ENCODE results near the gene SPATS2.
A peak's percentile ranks its signal among the peaks of the same experiment; 100 is the strongest.

SPATS2 gene

DNA sequence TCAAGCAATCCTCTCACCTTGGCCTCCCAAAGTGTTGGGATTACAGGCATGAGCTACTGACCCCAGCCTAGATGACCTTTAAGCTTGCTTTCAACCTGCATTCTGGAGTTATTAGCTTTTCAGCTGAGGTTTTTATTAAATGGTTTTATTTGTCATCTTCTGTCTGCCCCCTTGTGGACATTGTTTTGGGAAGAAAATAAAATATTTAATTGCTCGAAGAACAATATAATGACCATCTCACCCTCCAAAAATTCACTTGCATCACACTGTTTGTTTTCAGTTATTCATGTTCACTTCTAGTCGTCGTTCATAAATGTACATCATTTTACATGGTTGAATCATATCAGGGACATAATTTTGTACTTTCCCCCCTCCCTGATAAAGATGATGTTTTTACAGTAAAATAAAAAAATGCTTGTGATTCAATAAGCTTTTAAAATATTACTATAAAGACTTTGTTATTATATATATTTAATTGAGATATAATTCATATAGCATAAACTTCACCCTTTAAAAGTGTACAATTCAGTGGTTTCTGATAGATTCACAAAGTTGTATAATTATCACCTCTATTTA lies 10.1 kb upstream of the SPATS2 start:
- TF ChIP-seq, protein P1, sequence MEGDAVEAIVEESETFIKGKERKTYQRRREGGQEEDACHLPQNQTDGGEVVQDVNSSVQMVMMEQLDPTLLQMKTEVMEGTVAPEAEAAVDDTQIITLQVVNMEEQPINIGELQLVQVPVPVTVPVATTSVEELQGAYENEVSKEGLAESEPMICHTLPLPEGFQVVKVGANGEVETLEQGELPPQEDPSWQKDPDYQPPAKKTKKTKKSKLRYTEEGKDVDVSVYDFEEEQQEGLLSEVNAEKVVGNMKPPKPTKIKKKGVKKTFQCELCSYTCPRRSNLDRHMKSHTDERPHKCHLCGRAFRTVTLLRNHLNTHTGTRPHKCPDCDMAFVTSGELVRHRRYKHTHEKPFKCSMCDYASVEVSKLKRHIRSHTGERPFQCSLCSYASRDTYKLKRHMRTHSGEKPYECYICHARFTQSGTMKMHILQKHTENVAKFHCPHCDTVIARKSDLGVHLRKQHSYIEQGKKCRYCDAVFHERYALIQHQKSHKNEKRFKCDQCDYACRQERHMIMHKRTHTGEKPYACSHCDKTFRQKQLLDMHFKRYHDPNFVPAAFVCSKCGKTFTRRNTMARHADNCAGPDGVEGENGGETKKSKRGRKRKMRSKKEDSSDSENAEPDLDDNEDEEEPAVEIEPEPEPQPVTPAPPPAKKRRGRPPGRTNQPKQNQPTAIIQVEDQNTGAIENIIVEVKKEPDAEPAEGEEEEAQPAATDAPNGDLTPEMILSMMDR (IDR thresholded peaks at IDR 0.05; ENCODE audit: low read depth, low read length, missing control alignments): peak; percentile 39
- H3K4me3 ChIP-seq (replicated peaks; ENCODE audit: low read depth, low read length): no peak overlapping the region
- DNase-seq (ENCODE audit: extremely low read depth, low read depth): no peak

DNA sequence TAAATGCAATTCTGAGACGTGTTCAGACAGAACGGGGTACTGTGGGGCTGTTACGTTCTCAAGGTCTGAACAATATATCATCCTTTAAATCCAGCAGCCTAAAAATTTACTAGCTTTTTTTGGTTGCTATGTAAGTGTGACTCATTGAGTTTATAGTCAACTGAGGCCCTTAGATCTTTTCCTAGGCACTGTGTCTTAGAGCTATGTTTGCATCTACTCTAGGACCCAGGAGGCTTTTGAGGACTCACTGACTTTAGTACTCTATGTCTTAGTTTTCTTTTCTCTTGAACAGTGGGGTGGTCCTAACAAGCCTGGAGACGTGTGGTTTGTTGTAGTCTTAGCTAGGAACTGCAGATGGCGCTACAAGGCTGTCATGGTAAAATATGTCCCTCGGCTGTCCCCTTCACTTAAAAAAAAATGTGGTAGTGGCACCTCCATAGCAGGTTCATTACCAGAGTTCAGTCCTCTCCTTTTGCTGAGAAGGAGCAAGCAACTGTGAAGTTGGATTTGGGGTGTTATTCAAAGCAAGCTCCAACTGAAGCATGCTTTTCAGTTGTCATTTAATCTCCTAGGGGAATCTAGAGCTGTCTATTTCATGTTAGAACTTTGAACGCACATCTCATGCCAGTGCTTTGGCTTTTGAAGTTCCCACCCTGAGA lies 8.7 kb upstream of the SPATS2 start:
- TF ChIP-seq, protein P1 (IDR thresholded peaks at IDR 0.05; ENCODE audit: low read depth, low read length, missing control alignments): peak; percentile 80
- H3K4me3 ChIP-seq (replicated peaks; ENCODE audit: low read depth, low read length): no peak overlapping the region
- DNase-seq (ENCODE audit: extremely low read depth, low read depth): peak; percentile 60

DNA sequence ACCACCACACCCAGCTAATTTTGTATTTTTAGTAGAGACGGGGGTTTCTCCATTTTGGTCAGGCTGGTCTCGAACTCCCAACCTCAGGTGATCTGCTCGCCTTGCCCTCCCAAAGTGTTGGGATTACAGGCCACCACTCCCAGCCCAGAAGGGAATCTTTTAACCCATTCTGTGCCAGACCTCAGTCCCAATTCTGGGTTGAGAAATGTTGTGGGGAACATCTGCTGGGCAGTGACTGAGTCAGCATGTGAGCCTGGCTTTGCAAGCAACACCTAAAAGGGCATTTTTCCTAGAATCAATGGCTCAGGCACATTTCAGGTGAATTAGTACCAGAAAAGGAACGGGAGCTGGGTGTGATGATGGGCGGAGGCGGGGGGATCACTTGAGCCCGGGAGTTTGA lies 7.6 kb upstream of the SPATS2 start:
- TF ChIP-seq, protein P1 (IDR thresholded peaks at IDR 0.05; ENCODE audit: low read depth, low read length, missing control alignments): no peak
- H3K4me3 ChIP-seq (replicated peaks; ENCODE audit: low read depth, low read length): no peak overlapping the region
- DNase-seq (ENCODE audit: extremely low read depth, low read depth): no peak

DNA sequence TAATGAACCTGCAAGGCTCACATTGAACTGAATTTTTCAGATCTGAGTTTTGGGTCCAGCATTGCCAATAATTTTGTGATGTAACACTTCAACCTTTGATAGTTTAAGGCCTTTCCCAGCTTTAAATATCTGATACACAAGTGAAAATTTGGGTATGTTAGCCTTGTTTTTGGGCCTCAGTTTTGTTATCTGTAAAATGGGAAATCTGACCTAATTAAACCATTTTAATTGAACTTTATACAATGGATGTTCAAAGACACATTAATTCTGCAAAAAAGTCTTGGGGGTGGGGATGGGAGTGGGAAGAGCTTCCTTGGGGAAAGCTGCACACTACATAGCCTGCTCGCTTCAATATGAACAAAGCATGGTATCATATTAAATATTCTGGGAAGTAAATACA lies 5.2 kb upstream of the SPATS2 start:
- TF ChIP-seq, protein P1 (IDR thresholded peaks at IDR 0.05; ENCODE audit: low read depth, low read length, missing control alignments): no peak
- no peak overlapping the region for H3K4me3 ChIP-seq (replicated peaks; ENCODE audit: low read depth, low read length)
- no peak for DNase-seq (ENCODE audit: extremely low read depth, low read depth)

DNA sequence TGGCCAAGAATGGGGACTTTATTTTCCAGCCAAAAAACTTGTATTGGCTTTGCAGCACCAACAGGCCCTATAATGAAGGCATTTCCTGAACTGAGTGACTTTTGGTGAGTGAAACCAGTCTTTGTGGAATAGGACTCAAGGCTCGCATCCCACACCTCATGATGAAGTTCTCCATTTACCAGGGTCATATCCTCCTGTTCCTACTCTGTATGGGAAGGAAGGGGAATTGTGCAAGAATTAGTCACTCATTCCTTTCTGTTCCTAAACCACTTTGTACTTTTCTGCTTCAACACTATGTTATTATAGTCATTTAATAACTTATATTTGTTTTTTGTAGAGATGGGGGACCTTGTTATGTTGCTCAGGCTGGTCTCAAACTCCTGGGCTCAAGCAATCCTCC lies 2.3 kb upstream of the SPATS2 start:
- TF ChIP-seq, protein P1 (IDR thresholded peaks at IDR 0.05; ENCODE audit: low read depth, low read length, missing control alignments): no peak
- DNase-seq (ENCODE audit: extremely low read depth, low read depth): no peak

DNA sequence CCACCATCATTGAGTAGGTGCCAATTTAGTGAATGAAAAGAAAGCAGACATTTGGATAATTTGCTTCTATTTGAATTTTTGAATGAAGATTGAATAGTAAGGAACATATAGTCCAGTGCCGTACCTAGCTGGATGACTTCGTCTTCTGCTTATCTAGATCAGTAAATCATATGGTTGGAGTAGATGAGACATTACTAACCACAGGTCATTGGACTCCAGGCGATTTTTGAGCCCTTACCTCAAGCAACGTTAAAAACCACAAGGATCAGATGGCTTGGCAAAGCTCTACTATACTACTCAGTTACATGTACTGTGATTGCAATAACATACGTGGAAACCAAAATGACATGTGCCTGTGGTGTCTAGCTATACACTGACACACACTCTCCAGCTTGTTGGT lies 1.7 kb upstream of the SPATS2 start:
- TF ChIP-seq, protein P1 (IDR thresholded peaks at IDR 0.05; ENCODE audit: low read depth, low read length, missing control alignments): no peak
- DNase-seq (ENCODE audit: extremely low read depth, low read depth): no peak
- H3K4me3 ChIP-seq (replicated peaks; ENCODE audit: low read depth, low read length): no peak overlapping the region

More for the DNA sequence above, 2.3 kb upstream of the SPATS2 start:
- no peak overlapping the region for H3K4me3 ChIP-seq (replicated peaks; ENCODE audit: low read depth, low read length)

Data from HFF-Myc (cell line).